H1 (cell line): Measurements from ENCODE around the gene RELCH. TPM values are rescaled to one million over a fixed set of nuclear protein-coding genes. Genes with fewer than 3 reads are reported as not detected.

Source experiments
- CTCF ChIA-PET: fragments of 300-600 bp; sonication (Branson Sonifier 250); formaldehyde crosslinking; loops from one replicate; lab custom pipeline; 2021; ENCODE audit not compliant: partially characterized antibody; lab: Charles Lee
- POLR2A ChIA-PET: fragments of 300-600 bp; sonication (Branson Sonifier 250); formaldehyde crosslinking; loops from one replicate; lab custom pipeline; 2021; ENCODE audit warnings: inconsistent platforms; ENCODE audit not compliant: partially characterized antibody; lab: Charles Lee
- DNase-seq, 2 experiments: peaks; one replicate each; pipeline versions ENCODE4 v3.0.0 to v3.0.0-alpha.2; 2010 to 2022; ENCODE audit warnings: low spot score in 2 of 2, low read depth in 1 of 2, mixed read lengths in 1 of 2
- FAIRE-seq: peaks from 2 replicates; lab custom pipeline; 2011; peaks lifted over from hg19 to GRCh38; lab: Jason Lieb, UNC
- H2AFZ ChIP-seq: 2 replicates; pipeline ENCODE4 v1.8.1; 2012; ENCODE audit warnings: low read length, inconsistent platforms
- H2AK5ac ChIP-seq: 2 replicates; pipeline ENCODE4 v1.6.1; 2013; ENCODE audit warnings: low read depth, low read length
- H2BK120ac ChIP-seq: replicated peaks from 2 replicates; pipeline ENCODE3; 2013; ENCODE audit warnings: low read depth, low read length, inconsistent platforms
- H2BK12ac ChIP-seq: 2 replicates; pipeline ENCODE4 v1.6.1; 2013; ENCODE audit warnings: low read depth, low read length
- H2BK15ac ChIP-seq: 2 replicates; pipeline ENCODE4 v1.6.1; 2013; ENCODE audit warnings: low read length
- H2BK20ac ChIP-seq: 2 replicates; pipeline ENCODE4 v1.6.1; 2013; ENCODE audit warnings: low read length
- H2BK5ac ChIP-seq: 2 replicates; pipeline ENCODE4 v1.6.1; 2013; ENCODE audit warnings: low read depth, low read length
- H3K14ac ChIP-seq: 2 replicates; pipeline ENCODE4 v1.6.1; 2013; ENCODE audit warnings: inconsistent platforms; ENCODE audit not compliant: insufficient read length
- H3K18ac ChIP-seq: 2 replicates; pipeline ENCODE4 v1.6.1; 2013; ENCODE audit warnings: low read length; ENCODE audit errors: extremely low read depth
- H3K23ac ChIP-seq: 2 replicates; pipeline ENCODE4 v1.6.1; 2013; ENCODE audit warnings: inconsistent platforms; ENCODE audit not compliant: insufficient read length
- H3K23me2 ChIP-seq: 2 replicates; pipeline ENCODE4 v1.6.1; 2013; ENCODE audit warnings: low read depth, low read length
- H3K27ac ChIP-seq: 2 replicates; pipeline ENCODE4 v1.6.1; 2011; ENCODE audit warnings: low read depth, low read length, inconsistent platforms
- H3K27me3 ChIP-seq, 4 experiments: replicated peaks in 1 of 4; 1 replicate in 1 of 4; 2 replicates in 3 of 4; pipeline versions ENCODE4 v1.6.1 to v1.8.1; 2011 to 2013; ENCODE audit warnings: low read length in 3 of 4, mild to moderate bottlenecking in 3 of 4, inconsistent platforms in 2 of 4, mixed read lengths in 2 of 4, moderate library complexity in 1 of 4; ENCODE audit not compliant: control insufficient read depth in 3 of 4, insufficient read depth in 3 of 4; ENCODE audit errors: extremely low read depth in 1 of 4
- H3K36me3 ChIP-seq, 4 experiments: 2 replicates each; pipeline versions ENCODE4 v1.6.1 to v1.8.1; 2011 to 2013; ENCODE audit warnings: mild to moderate bottlenecking in 4 of 4, low read length in 3 of 4, moderate library complexity in 2 of 4, control low read depth in 1 of 4, inconsistent platforms in 1 of 4; ENCODE audit not compliant: insufficient read depth in 4 of 4, control insufficient read depth in 2 of 4
- H3K4ac ChIP-seq: replicated peaks from 2 replicates; pipeline ENCODE3; 2013; ENCODE audit warnings: low read length, low read depth, mixed read lengths, inconsistent platforms; ENCODE audit not compliant: insufficient read length
- H3K4me1 ChIP-seq, 4 experiments: replicated peaks in 1 of 4; 1 replicate in 1 of 4; 2 replicates in 3 of 4; pipeline versions ENCODE4 v1.6.1 to v1.8.1; 2011 to 2013; ENCODE audit warnings: low read length in 3 of 4, inconsistent platforms in 2 of 4, mixed read lengths in 1 of 4; ENCODE audit not compliant: insufficient read depth in 4 of 4, control insufficient read depth in 3 of 4
- H3K4me2 ChIP-seq, 2 experiments: 2 replicates each; pipeline versions ENCODE4 v1.6.1 to v1.8.1; 2011 to 2013; ENCODE audit warnings: low read depth in 2 of 2, low read length in 2 of 2, control low read depth in 1 of 2, inconsistent platforms in 1 of 2, mild to moderate bottlenecking in 1 of 2; ENCODE audit not compliant: insufficient read depth in 1 of 2
- H3K4me3 ChIP-seq, 4 experiments: fragments of 200-600, 300-600 bp in 1 of 4; sonication (generic), shearing (Covaris generic), sonication (Bioruptor Twin) in 1 of 4; 2 replicates each; pipeline versions ENCODE4 v1.5.1 to v1.8.1; 2011 to 2016; ENCODE audit warnings: low read length in 4 of 4, low read depth in 3 of 4, control low read depth in 2 of 4, inconsistent platforms in 2 of 4, mild to moderate bottlenecking in 2 of 4, mixed read lengths in 1 of 4, moderate library complexity in 1 of 4; ENCODE audit not compliant: insufficient read depth in 2 of 4; ENCODE audit errors: extremely low read depth in 1 of 4
- H3K56ac ChIP-seq: replicated peaks from 2 replicates; pipeline ENCODE3; 2013; ENCODE audit warnings: low read depth, mild to moderate bottlenecking, mixed read lengths, low read length, inconsistent platforms; ENCODE audit not compliant: insufficient read length
- H3K79me1 ChIP-seq: 2 replicates; pipeline ENCODE4 v1.6.1; 2013; ENCODE audit warnings: low read depth, low read length, control low read depth
- H3K79me2 ChIP-seq, 2 experiments: 2 replicates each; pipeline versions ENCODE4 v1.6.1 to v1.8.1; 2012 to 2013; ENCODE audit warnings: low read length in 2 of 2, mild to moderate bottlenecking in 2 of 2, inconsistent platforms in 1 of 2; ENCODE audit not compliant: insufficient read depth in 2 of 2, control insufficient read depth in 1 of 2
- H3K9ac ChIP-seq, 4 experiments: replicated peaks in 1 of 4; 1 replicate in 1 of 4; 2 replicates in 3 of 4; pipeline versions ENCODE4 v1.6.1 to v1.8.1; 2011 to 2013; ENCODE audit warnings: low read depth in 3 of 4, low read length in 3 of 4, control low read depth in 2 of 4, mild to moderate bottlenecking in 2 of 4, moderate library complexity in 2 of 4, inconsistent platforms in 1 of 4; ENCODE audit errors: extremely low read depth in 1 of 4
- H3K9me3 ChIP-seq, 2 experiments: 2 replicates each; pipeline versions ENCODE4 v1.6.1 to v1.8.1; 2012 to 2013; ENCODE audit warnings: mild to moderate bottlenecking in 2 of 2, moderate library complexity in 2 of 2, control low read depth in 1 of 2, inconsistent platforms in 1 of 2, low read depth in 1 of 2, low read length in 1 of 2, mixed read lengths in 1 of 2; ENCODE audit not compliant: insufficient read depth in 2 of 2
- H4K20me1 ChIP-seq, 2 experiments: replicated peaks in 1 of 2; 2 replicates each; pipeline versions ENCODE3 to v1.8.1; 2011 to 2013; ENCODE audit warnings: inconsistent platforms in 2 of 2, low read length in 2 of 2, mild to moderate bottlenecking in 1 of 2; ENCODE audit not compliant: insufficient read depth in 2 of 2, control insufficient read depth in 1 of 2
- H4K5ac ChIP-seq: 2 replicates; pipeline ENCODE4 v1.6.1; 2013; ENCODE audit warnings: low read length, low read depth, mixed read lengths, inconsistent platforms; ENCODE audit not compliant: insufficient read length
- H4K8ac ChIP-seq: 2 replicates; pipeline ENCODE4 v1.8.0; 2013; ENCODE audit warnings: mild to moderate bottlenecking, moderate library complexity, low read length, inconsistent platforms; ENCODE audit not compliant: insufficient read depth; ENCODE audit errors: extremely low read depth
- H4K91ac ChIP-seq: replicated peaks from 2 replicates; pipeline ENCODE3; 2013; ENCODE audit warnings: low read length, mixed read lengths, inconsistent platforms; ENCODE audit not compliant: insufficient read length
- BRCA1 ChIP-seq: IDR thresholded peaks from 2 replicates; pipeline ENCODE4 v1.6.1; 2012; ENCODE audit warnings: low read depth, low read length, improper control_type of control experiment
- CHD1 ChIP-seq: IDR thresholded peaks from 2 replicates; pipeline ENCODE4 v1.6.1; 2012; ENCODE audit warnings: low read depth, low read length, improper control_type of control experiment
- E2F6 ChIP-seq: IDR thresholded peaks from 2 replicates; pipeline ENCODE4 v1.6.1; 2012; ENCODE audit warnings: inconsistent platforms
- EGR1 ChIP-seq: IDR thresholded peaks from 2 replicates; pipeline ENCODE4 v1.6.1; 2011; ENCODE audit warnings: low read depth, low read length, borderline replicate concordance
- FOSL1 ChIP-seq: IDR thresholded peaks from 2 replicates; pipeline ENCODE4 v1.6.1; 2011; ENCODE audit warnings: mild to moderate bottlenecking, low read depth, low read length, moderate library complexity; ENCODE audit not compliant: insufficient read depth
- POLR2A ChIP-seq, 2 experiments: IDR thresholded peaks; 1 replicate in 1 of 2; 2 replicates in 1 of 2; pipeline ENCODE4 v1.6.1; 2011; ENCODE audit warnings: low read depth in 2 of 2, low read length in 2 of 2, mild to moderate bottlenecking in 2 of 2; ENCODE audit errors: control extremely low read depth in 1 of 2
- RBBP5 ChIP-seq: IDR thresholded peaks from 2 replicates; pipeline ENCODE4 v1.7.1; 2012; ENCODE audit warnings: low read depth, mild to moderate bottlenecking, inconsistent platforms, low read length, moderate library complexity, borderline replicate concordance
- SAP30 ChIP-seq: fragments of 300-600 bp; sonication (generic); IDR thresholded peaks from 2 replicates; pipeline ENCODE4 v1.7.1; 2012; ENCODE audit warnings: low read length, moderate library complexity, mild to moderate bottlenecking, inconsistent platforms; ENCODE audit not compliant: insufficient read depth, insufficient replicate concordance
- SP4 ChIP-seq: IDR thresholded peaks from 2 replicates; pipeline ENCODE4 v1.6.1; 2012; ENCODE audit warnings: low read length, inconsistent platforms
- SRF ChIP-seq: IDR thresholded peaks from 2 replicates; pipeline ENCODE4 v1.6.1; 2011; ENCODE audit warnings: mild to moderate bottlenecking, low read depth, low read length, moderate library complexity
- TAF7 ChIP-seq: optimal IDR thresholded peaks from 2 replicates; pipeline ENCODE3; 2011; ENCODE audit warnings: low read depth, mild to moderate bottlenecking, inconsistent platforms, low read length, moderate library complexity, borderline replicate concordance
- TBP ChIP-seq: IDR thresholded peaks from 2 replicates; pipeline ENCODE4 v1.6.1; 2011; ENCODE audit warnings: low read depth, low read length, improper control_type of control experiment
- TCF12 ChIP-seq: IDR thresholded peaks from 2 replicates; pipeline ENCODE4 v1.6.1; 2011; ENCODE audit warnings: low read depth, mild to moderate bottlenecking, low read length
- WGBS, 2 experiments: shearing (Covaris generic) in 1 of 2; methylation state at CpG; one replicate each; pipeline versions ENCODE4 v1.1.6 to v1.1.7; 2013 to 2015; ENCODE audit warnings: low lambda C conversion rate in 2 of 2, mixed read lengths in 2 of 2, inconsistent platforms in 1 of 2, low coverage in 1 of 2, missing lambda C conversion rate in 1 of 2; ENCODE audit not compliant: insufficient replicate concordance in 2 of 2, insufficient coverage in 1 of 2, insufficient read length in 1 of 2; ENCODE audit errors: extremely low coverage in 1 of 2, missing lambda C conversion rate in 1 of 2; 5-methylcytosine and 5-hydroxymethylcytosine counted together
- polyA plus RNA-seq, 7 experiments: library from polyadenylated mRNA; depleted of rRNA in 3 of 7; stranded (reverse) in 5 of 7; unstranded in 2 of 7; fragments of >200 nt in 5 of 7; fragments of 200-250 nt in 2 of 7; gene quantifications; 1 replicate in 5 of 7; 2 replicates in 1 of 7; 4 replicates in 1 of 7; pipeline versions ENCODE4 v1.2.1 to v1.2.3, GENCODE V29; 2011 to 2013; ENCODE audit warnings: missing spikeins in 2 of 7, mixed read lengths in 2 of 7
- total RNA-seq: library from RNA; stranded (reverse); fragmentation: NEBNext Ultra II Directional; extraction: Animal tissue kit (Norgen Biotek cat#: 25700); gene quantifications from 2 replicates; pipeline ENCODE4 v1.2.1, GENCODE V29; 2021
- TF ChIP-seq, protein P1 (sequence below): IDR thresholded peaks from 2 replicates; pipeline ENCODE4 v1.6.1; 2012; ENCODE audit warnings: inconsistent platforms

The RELCH gene
- total and polyA plus RNA-seq, 2 of the 8 experiments (the other 6 are each of a cell fraction or from before 2014, with no cell fraction given) = 7.3 to 26.9 TPM

DNA sequence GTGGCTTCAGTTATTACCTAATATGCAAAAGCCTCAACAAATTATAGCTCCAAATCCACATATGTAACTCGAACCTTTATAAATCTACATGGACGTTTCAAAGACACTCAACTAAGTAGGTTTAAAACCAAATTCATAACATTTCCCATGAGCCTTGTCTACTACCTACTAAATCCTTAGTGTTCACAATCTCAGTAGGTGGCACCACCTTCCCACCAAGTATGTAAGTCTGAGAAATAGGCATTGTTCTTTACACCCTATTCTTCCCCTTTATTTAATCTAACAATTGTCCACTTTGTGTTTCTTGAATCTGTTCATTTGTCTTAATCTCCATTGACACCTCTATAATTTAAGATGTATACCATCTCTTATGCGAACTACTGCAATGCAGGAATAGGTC is 4.8 kb upstream of the RELCH start:
- H3K14ac ChIP-seq = no peak overlapping the region
- no peak overlapping the region for H2BK120ac ChIP-seq
- H2BK15ac ChIP-seq = no peak overlapping the region
- no peak overlapping the region for H3K23ac ChIP-seq
- H3K36me3 ChIP-seq = no peaks in the 10 kb centered on the region
- no peaks in the 10 kb centered on the region; a peak in 1 of 7 replicates for H3K4me1 ChIP-seq
- no peak overlapping the region for H3K27ac ChIP-seq
- no peak overlapping the region for H3K18ac ChIP-seq
- no peak overlapping the region for H3K4me2 ChIP-seq
- DNase-seq = no peak
- H4K91ac ChIP-seq = no peak overlapping the region
- no peak overlapping the region for H2AK5ac ChIP-seq
- 83% methylated on average over 3 of the region's 3 CpGs; no CpG with 5 or more reads in 1 of the 2 experiments for WGBS, 2 experiments
- POLR2A ChIA-PET = no interaction called here
- FAIRE-seq = peak; percentile 7
- H3K79me2 ChIP-seq = peaks cover 0 to 7% of the 10 kb centered on the region in 2 experiments; a peak in 2 of 4 replicates
- H2BK20ac ChIP-seq = no peak overlapping the region
- no peak overlapping the region for H3K9ac ChIP-seq
- no peak overlapping the region for H3K4ac ChIP-seq
- H2BK12ac ChIP-seq = no peak overlapping the region
- no peaks in the 10 kb centered on the region for H3K9me3 ChIP-seq
- CTCF ChIA-PET = interaction anchor here (0.8 to 3.9 kb wide), 7 partner anchors 8 to 381 kb away, joined by 3 to 27 read pairs (median 3); no protein-coding TSS in a partner anchor
- no peak overlapping the region for H4K5ac ChIP-seq
- TF ChIP-seq, protein P1, sequence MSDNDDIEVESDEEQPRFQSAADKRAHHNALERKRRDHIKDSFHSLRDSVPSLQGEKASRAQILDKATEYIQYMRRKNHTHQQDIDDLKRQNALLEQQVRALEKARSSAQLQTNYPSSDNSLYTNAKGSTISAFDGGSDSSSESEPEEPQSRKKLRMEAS = no peak
- TF ChIP-seq SAP30 (no peak), SRF (no peak), CHD1 (no peak), RBBP5 (no peak), SP4 (no peak), POLR2A (IDR thresholded peaks at IDR 0.05; ENCODE audit: control extremely low read depth in 1 of 2, low read depth in 2 of 2, low read length in 2 of 2) (no peak), TAF7 (no peak), BRCA1 (no peak), FOSL1 (no peak), EGR1 (no peak), TBP (no peak), TCF12 (no peak), E2F6 (no peak)
- H4K20me1 ChIP-seq = peaks cover 2 to 3% of the 10 kb centered on the region in 2 experiments
- no peaks in the 10 kb centered on the region; the same call in 1 of the 2 replicates for H3K79me1 ChIP-seq
- no peak overlapping the region for H3K4me3 ChIP-seq
- no peak overlapping the region for H4K8ac ChIP-seq
- H3K27me3 ChIP-seq = no peaks in the 10 kb centered on the region
- H2AFZ ChIP-seq = no peak overlapping the region
- no peak overlapping the region for H3K56ac ChIP-seq
- no peak overlapping the region for H2BK5ac ChIP-seq
- H3K23me2 ChIP-seq = peaks cover 3% of the 10 kb centered on the region; the same call in 1 of the 2 replicates
